Femur (tissue), 1 donor: ENCODE data around the gene PHYHIPL.

Source experiments
- DNase-seq: peaks from one replicate; pipeline ENCODE4 v3.0.0-alpha.2; 2017

Gene PHYHIPL

DNA sequence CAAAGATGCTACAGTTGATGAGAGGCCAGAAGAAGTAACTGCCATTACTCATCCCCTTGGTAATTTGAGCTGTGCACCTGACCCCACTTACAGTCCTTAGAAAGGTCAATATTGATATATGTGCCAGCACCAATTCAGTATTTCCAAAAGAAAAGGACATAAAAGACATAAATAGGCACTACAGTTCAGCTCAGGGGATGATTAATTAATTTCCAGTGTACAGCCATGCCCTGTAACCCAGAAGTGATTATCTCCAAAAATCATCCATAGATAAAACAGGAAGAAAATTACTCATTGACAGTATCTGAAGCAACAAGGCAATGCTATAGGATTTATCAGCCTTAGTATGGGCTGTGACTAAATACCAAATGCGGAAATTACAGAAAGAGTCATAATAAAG is 82.4 kb downstream of the PHYHIPL start:
- DNase-seq = no peak

DNA sequence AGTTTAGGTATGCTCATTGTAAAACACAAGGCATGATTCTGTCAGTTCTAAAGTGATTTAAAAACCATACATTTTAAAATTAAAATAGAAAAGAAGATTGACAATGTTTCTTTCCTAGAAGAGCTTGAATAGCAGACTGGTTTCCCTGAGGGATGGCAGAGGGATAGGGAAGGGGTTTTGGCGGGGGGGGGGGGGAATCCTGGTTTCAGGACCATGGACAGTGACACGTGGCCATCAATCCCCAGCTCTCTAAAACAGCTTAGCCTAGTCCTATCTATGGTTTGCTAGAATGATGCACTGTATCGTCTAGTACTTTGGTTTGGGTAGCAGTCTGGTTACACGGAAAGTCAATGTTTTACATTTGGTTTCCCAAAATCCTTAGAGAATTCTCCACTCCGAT is 88.7 kb downstream of the PHYHIPL start:
- DNase-seq = no peak

DNA sequence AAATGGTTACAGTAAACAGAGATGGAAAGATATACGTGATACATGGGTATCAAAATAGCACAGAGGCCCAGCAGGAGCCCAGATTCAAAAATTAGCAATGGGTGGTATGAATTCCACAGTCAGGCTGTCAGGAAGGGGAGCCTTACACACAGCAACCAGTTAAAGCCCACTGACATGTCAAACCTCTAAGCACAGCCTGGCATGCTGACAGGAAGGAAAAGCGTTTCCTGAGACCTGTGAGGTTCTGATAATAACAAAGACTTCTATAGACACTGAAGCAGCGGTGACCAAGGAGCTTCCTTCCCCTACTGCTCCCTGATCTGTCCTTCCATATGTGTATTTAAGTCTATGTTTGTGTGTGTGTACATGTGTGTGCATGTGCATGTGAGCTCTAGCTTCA is 89.9 kb downstream of the PHYHIPL start:
- no peak for DNase-seq

DNA sequence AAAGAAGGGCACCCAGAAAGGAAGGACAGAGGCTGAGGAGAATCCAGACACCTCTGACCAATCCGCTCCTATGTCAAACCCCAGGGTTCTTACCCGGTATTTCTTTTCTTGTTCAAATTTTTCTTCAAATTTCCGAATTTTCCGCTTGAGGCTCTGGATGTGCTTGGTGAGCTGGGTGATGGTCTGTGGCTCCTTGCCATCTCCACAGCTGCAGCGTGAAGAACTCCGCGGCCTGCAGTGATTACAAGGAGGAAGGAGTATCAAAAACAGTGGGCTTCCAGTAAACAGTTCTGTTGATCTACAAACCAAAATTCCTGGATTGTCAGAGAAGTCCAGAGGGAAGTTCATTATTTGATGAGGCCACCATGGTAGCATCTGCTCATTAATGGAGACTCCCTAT is 92.0 kb downstream of the PHYHIPL start:
- DNase-seq = no peak

DNA sequence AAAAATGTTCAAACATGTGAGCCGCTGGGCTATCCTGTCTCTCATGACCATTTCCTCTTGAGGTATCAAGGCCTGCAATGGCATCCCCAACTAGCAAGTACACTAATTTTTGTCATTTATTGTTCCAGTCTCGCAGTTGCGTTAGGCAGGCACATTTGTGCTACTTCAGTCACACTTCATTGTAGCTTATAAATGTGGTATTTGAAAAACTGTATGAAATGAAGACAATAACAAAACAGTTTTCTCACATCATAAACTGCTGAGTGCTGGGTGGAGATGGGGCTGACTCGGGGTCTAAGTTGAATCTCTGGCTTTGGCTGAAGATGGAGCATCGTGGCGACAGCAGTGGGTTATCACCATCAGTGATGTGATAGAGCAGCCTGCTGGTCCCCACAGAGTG is 93.2 kb downstream of the PHYHIPL start:
- no peak for DNase-seq

DNA sequence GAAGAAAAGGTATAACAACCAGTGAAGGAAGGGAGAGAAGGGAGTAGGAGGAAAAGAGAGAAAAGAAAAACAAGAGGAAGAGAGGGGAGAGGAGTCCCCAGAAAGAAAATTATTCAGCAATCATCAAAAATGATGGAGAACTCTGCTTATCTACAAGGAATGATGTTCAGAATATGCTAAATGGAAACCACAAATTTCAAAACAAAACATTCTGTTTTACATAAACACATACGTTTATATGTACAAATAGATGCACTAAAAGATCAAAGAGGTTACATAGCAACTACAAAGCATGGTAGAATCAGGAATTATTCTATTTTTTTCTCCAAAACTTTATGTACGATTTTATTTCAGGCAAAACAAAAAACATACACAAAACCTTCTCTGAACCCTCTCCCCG is 94.0 kb downstream of the PHYHIPL start:
- DNase-seq = no peak

DNA sequence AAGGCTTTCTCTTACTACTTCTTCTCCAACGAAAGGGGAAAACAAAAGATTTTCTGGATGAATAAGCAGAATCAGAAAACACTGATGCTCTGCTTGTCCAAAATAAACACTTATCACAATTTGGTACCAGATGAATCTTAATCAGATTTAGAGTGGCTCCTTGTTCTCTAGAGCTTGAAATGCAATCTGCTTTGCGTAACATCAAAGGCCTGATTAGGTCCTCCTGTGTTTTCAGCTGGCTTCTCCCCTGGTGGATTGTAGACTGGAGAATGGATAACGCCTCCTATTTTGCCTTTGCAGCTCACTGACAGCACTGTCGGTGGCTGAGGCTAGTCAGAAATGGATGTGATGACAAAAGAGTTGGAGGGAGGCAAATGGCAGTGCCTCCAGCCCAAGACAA is 94.7 kb downstream of the PHYHIPL start:
- DNase-seq = no peak

DNA sequence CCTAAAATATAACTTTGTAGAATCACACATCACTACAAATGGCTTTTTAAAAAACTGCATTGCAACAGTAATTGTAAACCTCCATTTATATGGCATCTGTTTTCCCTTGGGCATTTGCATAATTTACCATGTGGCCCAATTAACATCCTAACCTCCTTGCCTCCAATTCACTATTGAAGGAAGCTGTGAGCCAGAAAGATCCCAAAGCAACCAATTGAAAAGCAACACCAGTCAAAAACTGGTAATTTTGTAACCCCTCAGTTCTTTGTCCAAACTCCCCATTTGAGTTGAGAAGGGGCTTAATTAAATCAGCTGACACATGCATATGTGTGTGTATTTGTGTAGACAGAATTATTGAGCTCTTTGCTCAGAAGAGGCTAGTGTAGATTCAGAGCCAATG is 95.6 kb downstream of the PHYHIPL start:
- DNase-seq = no peak

DNA sequence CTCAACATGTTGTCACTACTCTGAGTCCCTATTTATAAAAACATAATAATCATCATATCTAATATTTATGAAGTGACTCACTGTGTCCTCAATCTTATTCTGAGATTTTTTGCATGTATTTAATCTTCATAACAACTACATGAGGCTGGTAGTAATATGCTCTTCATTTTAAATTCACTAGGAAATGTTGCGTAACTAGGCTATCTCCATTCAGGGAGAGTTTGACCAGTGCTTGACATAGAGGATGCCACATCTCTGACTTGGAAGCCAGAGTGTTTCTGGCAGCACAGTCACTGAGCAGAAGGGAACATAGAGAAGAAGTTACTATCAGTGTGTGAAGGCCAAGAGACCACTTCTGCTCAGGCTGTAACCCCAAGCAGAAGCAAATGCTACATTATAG is 97.0 kb downstream of the PHYHIPL start:
- DNase-seq = no peak

DNA sequence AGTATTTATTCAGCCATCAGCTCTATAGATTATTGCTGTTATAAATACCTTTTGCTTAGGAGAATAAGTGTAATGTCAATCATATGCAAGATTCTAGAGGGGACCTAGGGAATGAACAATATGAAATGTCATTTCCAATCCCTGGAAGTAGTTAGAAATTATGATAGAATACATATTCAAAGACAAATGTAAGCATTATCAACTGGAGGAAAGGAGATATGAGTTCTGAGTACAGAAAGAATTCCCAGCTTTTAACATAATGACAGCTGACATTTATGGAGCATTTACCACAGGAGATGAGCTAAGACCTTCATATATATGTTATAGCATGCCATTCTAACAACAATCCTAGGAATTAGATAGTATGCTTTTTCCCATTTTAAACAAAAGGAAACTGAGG is 99.7 kb downstream of the PHYHIPL start:
- no peak for DNase-seq

DNA sequence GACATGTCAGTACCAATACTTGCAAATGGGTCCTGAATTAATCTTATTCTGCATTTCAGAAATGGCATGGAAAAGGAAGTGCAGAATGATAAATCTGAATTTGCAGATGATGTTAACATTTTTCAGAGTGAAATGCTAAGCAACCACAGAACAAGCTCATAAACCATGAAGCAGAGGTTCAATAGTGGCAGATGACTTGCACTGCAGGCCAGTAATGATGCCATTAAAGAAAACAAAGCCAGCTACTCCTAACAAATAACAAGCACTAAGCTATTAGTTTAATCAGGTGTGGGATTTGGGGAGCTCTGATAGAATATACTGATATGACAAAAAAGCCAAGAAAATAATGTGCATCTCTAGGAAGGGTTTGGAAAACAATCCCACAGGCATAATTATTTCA is 100.5 kb downstream of the PHYHIPL start:
- DNase-seq = no peak

DNA sequence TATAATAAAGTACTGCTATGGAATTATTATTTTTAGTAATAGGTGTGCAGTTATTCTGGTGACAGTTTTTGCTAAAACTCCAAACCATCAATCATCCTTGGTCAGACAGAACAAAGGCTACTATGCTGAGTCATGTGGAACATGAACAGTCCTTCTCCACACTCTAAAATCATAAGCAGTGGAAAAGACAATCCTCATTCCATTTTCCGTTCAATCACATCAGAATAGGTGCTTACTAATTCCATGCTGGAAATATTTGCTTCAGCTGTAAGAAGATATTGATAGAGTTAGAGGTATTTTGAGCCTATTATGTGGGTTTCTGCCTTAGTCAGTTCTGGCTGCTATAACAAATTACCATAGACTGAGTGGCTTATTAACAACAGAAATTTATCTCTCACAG is 103.0 kb downstream of the PHYHIPL start:
- no peak for DNase-seq

DNA sequence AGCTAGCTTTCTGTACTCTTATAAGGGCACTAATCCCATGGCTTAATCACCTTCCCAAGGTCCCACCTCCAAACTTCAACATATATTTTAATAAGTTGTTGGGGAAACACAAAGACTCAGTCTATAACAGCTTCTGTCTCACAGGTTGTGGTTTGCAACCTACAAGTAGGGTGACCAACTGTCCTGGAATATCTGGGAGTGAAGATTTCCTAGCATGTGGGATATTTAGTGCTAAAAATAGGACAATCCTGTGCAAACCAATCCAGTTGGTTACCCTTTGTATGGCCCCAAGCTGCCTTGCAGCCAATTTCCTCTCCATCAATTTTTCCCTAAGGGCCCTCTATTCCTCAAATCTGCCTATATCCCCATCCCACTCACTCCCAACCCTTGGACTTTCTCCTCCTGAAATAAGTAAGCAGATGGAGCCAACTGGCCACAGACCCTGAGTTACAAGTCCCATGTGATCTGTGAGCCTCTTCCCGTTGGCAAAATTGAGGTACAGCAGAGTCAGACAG is 103.6 kb downstream of the PHYHIPL start:
- no peak for DNase-seq

DNA sequence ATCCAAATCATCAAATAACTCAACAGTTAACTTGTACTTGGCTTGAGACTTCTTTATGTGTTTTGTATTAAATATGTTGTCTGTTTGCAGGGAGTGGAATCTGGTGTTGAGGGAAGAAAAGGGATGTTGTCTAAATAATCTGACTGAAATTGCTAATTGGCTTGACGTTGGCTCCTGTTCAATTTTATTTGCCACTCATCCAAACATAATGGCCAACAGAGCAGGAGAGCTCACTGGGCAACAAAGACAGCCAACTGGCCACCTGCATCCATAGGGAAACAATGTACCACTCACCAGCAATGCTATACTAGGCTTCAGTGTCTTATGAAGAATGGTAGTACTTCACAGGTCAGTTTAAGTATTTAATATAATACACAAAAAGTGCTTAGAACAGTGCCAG is 105.4 kb downstream of the PHYHIPL start:
- DNase-seq = no peak

DNA sequence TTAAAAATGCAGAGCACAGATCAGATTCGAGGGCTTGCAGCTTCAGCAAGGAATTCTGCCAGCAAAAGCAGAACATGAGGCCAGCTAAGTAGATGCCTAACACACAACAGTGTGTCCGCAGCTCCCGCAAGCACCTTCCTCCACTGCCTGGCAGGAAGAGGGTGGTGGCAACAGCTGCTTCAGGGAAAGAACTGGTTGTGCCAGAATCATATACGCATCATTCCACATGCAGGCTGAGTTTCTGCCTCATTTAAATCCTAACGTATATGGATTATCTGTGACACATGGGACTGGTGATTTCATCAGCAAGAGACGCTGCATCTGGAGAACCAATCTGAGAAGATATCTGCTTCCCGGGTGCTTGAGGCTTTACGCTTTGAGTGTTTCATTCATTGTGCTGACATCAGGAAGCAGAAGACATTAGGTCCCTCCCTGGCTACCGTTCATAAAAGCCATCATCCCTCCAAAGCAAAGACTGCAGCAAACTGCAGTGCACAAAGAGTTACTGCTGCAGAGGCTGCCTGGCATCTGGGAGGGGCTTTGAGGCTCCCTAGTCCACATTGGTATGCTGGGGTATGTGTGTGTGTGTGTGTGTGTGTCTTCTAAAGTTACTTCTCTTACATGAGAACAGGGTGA is 107.1 kb downstream of the PHYHIPL start:
- peak; percentile 50 for DNase-seq

DNA sequence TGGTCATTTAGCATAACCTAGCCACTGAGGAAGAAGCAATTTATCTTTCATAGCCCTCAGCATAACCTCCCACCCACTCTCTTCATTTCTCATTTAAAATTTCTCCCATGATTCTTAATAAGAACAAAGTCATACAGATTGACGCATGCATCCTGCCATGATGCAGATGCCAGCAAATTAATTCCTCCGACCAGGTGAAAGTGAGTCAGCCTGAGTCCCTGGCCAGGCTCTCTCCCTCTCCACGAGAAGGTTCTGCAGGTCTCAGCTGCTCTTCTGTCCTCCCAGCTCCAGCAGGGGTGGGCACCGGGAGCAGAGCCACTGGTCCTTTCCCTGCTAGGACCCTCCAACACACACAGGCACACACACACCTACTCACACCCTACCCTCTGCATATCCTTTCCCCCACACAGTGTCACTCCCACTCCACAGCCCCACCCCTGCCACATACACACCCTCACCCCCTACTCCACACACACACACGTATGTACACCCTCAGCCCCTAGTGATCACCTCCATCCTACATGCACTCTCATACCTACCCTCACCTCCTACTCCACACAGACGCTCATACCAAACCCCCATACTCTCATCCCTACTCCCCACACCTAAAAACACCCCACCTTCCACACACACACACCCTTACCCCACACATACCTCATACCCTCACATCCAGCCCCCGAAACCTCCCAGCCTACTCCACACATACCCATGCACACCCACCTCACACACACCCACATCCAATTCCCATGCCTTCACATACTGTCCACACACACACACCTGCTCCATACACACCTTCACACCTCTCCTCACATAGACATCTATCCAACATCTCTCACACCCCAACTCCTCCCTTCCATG is 107.9 kb downstream of the PHYHIPL start:
- DNase-seq = no peak

DNA sequence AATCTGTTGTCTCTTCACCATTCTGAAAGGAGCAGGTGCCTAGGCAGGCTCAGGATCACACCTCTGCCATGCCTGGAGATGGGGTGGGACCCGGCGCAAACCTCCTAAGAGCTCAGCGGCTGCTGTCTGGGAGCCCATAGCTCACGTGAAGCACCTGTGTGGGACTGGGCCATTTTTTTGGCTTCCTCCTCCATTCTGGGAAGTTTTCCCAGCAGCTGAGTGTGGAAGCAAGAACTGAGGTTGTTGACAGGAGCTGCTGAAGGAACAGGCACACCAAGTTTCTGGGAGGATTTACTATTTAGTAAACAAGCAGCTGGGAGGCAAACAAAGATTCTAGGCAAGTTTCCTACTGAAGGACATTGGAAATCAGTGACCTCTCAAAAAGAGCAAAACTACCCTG is 108.6 kb downstream of the PHYHIPL start:
- peak; percentile 59 for DNase-seq

DNA sequence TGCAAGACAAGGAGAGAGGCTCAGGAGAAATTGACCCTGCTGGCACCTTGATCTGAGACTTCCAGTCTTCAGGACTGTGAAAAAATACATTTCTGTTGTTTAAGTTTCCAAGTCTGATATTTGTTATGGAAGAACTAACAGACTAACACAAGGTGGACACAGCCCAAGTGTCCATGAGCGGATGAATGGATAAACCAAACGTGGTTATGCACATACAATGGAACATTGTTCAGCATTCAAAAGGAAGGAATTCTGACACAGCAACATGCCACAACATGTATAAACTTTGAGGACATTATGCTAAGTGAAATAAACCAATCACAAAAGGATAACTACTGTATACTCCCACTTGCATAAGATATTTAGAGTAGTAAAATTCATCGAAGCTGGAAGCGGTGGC is 109.4 kb downstream of the PHYHIPL start:
- DNase-seq = no peak

DNA sequence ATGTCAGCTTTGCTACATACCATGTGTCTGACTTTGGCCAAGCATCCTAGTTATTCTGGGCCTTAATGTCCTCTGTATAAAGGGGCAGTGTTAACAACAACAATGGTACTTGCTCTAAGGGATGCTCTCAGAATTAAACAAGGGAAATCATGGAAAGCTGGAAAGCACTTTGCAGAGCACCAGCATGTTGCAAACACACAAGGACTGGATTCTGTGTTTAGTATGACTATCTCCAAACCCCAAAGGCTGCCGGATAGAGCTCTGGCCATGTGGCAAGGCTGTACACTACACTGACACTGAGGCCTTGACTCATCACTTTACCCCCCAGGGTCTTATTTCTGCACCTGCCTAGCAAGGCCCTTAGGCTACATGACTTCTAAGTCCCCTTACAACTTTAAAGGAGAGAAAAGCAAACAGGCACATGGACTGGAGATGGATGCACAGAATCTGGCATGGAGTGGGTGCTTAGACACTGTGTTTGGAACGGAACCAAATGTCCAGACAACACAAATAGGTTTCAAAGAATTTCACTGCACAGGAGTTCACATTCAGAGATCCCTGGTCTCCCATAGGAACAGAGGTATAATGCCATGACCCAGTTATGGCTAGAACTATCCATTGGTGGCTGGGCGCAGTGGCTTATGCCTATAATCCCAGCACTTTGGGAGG is 111.3 kb downstream of the PHYHIPL start:
- no peak for DNase-seq

DNA sequence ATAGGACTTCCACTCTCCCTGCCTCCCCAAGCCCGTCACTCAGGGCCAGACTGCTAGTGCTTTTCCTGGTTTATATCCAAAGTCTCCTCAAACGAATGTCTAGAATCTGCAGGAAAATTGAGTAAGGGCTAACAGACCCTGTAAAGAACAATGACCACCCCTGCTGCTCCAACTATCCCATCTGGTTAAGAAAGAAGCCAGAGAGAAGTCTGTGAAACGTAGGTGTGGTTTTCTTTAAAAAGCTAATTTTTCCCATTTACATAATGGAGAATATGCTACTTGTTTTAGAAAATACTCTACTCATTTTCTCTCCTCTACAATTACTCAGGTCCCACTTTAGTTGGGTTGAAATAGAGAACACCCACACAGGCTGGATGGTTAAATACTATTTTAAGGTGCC is 113.4 kb downstream of the PHYHIPL start:
- no peak for DNase-seq

DNA sequence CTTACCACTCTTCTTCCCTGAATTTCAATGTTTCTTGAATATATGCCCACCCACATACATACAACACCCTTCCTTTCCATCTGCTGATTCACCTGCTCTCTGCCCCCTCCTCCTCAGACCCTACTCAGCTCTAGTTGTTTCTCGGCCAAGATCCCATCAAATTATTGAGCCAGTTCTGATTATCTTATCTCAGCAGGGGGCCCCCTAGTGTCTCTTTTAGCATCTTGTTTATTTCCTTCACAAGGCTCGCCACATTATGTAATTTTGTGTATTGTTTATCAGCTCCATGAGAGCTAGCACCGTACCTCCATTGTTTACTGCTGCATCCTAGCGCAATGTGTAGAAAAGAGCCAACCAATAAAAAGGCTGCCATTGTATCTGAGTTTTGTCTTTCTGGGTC is 114.0 kb downstream of the PHYHIPL start:
- DNase-seq = no peak
